GM12872 (cell line): Measurements from ENCODE around the gene RMI1.

ENCODE experiments used
- CTCF ChIP-seq: IDR thresholded peaks from 3 replicates; pipeline ENCODE4 v1.5.1; 2011; ENCODE audit warnings: low read depth, mild to moderate bottlenecking, low read length, moderate library complexity; ENCODE audit not compliant: insufficient read depth

RMI1 gene

GRCh38 chr9:83936523-83936922 is 44.1 kb upstream of the RMI1 start:
- no peak for TF ChIP-seq CTCF

GRCh38 chr9:83937861-83938455 is 42.6 kb upstream of the RMI1 start:
- TF ChIP-seq CTCF, result peak; percentile 73

GRCh38 chr9:83940590-83941303 is 39.9 kb upstream of the RMI1 start:
- TF ChIP-seq CTCF, result no peak

GRCh38 chr9:83956086-83956435 is 24.5 kb upstream of the RMI1 start:
- no peak for TF ChIP-seq CTCF

GRCh38 chr9:83956436-83957247 is 24.0 kb upstream of the RMI1 start:
- TF ChIP-seq CTCF, result no peak

GRCh38 chr9:83957248-83957513 is 23.4 kb upstream of the RMI1 start:
- no peak for TF ChIP-seq CTCF

- no peak for TF ChIP-seq CTCF
Observed at GRCh38 chr9:83959061-83959460, 21.5 kb upstream of the RMI1 start.
